Retinal pigment epithelial cell (primary cell): ENCODE measurements around the gene PSD4.

Experiments
- DNase-seq: peaks from one replicate; pipeline ENCODE4 v3.0.0-alpha.2; 2010; ENCODE audit warnings: low read depth
- H3K4me3 ChIP-seq: 2 replicates; pipeline ENCODE4 v1.5.1; 2011; ENCODE audit warnings: mild to moderate bottlenecking, low read length, control low read depth, moderate library complexity
- TF ChIP-seq, protein P1 (sequence below): conservative IDR thresholded peaks from 2 replicates; pipeline ENCODE4 v1.5.1; 2011; ENCODE audit warnings: low read depth, low read length, control low read depth, inconsistent platforms

Gene PSD4

GRCh38 chr2:113219889-113220641, 46.3 kb downstream of the PSD4 start:
- no peak overlapping the region for H3K4me3 ChIP-seq
- no peak for DNase-seq
- TF ChIP-seq, protein P1, sequence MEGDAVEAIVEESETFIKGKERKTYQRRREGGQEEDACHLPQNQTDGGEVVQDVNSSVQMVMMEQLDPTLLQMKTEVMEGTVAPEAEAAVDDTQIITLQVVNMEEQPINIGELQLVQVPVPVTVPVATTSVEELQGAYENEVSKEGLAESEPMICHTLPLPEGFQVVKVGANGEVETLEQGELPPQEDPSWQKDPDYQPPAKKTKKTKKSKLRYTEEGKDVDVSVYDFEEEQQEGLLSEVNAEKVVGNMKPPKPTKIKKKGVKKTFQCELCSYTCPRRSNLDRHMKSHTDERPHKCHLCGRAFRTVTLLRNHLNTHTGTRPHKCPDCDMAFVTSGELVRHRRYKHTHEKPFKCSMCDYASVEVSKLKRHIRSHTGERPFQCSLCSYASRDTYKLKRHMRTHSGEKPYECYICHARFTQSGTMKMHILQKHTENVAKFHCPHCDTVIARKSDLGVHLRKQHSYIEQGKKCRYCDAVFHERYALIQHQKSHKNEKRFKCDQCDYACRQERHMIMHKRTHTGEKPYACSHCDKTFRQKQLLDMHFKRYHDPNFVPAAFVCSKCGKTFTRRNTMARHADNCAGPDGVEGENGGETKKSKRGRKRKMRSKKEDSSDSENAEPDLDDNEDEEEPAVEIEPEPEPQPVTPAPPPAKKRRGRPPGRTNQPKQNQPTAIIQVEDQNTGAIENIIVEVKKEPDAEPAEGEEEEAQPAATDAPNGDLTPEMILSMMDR, result no peak

DNA sequence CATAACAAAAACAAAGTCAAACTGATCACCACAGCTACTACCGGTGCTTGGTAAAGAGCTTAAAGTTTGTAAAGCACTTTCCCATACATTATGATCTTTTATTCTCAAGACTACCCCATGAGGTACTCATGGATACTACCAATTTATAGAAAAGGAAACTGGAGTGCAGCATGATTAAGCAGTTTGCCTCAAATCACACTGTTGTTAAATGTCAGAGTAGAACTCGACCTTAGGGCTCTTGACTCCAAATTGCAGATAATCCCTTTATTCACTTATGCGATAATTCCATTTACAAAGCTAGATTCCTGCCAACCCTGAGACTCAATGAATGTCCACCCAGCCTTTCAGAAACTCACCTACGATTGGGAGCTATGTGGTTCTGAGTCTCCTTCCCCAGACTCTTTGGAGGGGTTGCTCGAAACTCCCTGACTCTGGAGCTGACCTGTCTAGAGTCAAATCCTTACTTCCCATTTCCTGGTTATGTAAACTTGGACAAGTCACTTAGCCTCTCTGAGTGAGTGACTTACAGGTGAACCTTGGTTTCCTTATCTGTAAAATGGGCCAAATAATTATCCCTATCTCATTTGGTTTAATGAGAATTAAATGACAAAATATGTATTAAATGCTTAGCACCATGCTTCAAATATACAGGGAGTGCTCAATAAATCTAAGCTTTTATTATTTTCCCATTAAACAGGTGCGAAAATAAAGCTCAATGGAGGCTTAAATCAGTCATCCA, 47.4 kb downstream of the PSD4 start:
- DNase-seq, result no peak

GRCh38 chr2:113221846-113222245, 48.1 kb downstream of the PSD4 start:
- no peak for DNase-seq
- TF ChIP-seq, protein P1, result no peak

More for the DNA sequence above, 47.4 kb downstream of the PSD4 start:
- H3K4me3 ChIP-seq, result no peak overlapping the region
- TF ChIP-seq, protein P1, result no peak

DNA sequence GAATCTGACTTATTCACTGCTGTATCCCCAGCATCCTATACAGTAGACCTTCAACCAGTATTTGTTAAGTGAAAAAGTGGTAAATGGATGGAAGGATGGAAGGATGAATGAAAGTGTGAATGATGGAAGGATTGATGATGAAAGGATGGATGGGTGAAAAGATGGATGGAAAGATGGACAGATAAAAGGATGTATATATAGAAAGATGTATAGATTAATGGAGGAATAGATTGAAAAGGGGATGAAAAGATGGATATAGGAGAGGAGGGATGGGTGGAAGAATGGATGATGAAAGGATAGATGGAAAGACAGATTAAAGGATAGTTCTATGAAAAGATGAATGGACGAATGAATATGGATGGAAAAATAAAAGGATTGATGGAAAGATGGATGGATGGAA, 50.0 kb downstream of the PSD4 start:
- no peak for DNase-seq
- TF ChIP-seq, protein P1, result no peak

More at GRCh38 chr2:113221846-113222245, 48.1 kb downstream of the PSD4 start:
- no peak overlapping the region for H3K4me3 ChIP-seq

DNA sequence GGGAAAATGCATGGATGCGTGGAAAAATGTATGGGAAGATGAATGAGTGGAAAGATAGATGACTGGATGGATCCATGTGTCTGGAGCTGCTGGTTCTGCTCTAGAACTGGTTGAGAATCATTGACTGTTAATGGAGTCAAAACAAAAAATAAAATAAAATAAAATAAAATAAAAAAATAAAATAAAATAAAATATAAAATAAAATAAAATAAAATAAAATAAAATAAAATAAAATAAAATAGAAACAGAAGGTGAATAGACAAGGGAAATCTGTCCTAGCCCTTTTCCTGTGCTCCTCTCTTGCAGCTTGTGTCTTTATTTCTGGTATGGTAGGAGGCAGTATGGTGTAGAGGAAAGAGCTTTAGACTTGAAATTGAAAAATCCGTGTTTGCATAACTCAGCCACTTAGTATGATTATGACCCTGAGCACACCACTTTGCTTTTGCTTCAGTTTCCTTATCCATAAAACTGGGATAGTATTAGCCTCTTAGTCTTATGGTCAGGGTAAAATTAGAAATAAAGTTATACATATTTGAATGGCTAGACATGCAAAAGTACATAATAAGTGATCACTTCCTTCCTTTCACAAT, 51.0 kb downstream of the PSD4 start:
- TF ChIP-seq, protein P1, result no peak
- no peak for DNase-seq

More for the DNA sequence above, 50.0 kb downstream of the PSD4 start:
- no peak overlapping the region for H3K4me3 ChIP-seq

GRCh38 chr2:113225263-113226259, 51.8 kb downstream of the PSD4 start:
- peak; percentile 91 for DNase-seq
- TF ChIP-seq, protein P1, result no peak
- H3K4me3 ChIP-seq, result no peak overlapping the region

More for the DNA sequence above, 51.0 kb downstream of the PSD4 start:
- H3K4me3 ChIP-seq, result no peak overlapping the region
